Activated naive CD4-positive, alpha-beta T cell treated with anti-CD3 and anti-CD28 coated beads, Interleukin-2, amount 50 U/mL, for 72 hours (primary cell): ENCODE results near the gene SLFN14. TPM values are rescaled to one million over a fixed set of nuclear protein-coding genes. Genes with fewer than 3 reads are reported as not detected.
"Not testable (repeated sequence)": the region's sequence is repeated elsewhere in the genome, so short reads cannot be mapped to it uniquely, and the experiment has no call there.

Source experiments
- ATAC-seq, 2 donors: fragments of 150-1000 bp; cut with Tn5 transposase; 2 replicates each; pipeline ENCODE4 v1.10.0; 2021; ENCODE audit warnings: mild to moderate bottlenecking in 2 of 2, moderate library complexity in 2 of 2
- DNase-seq, 2 donors: peaks; one replicate each; pipeline ENCODE4 v3.0.0; 2021 to 2022; ENCODE audit warnings: low spot score in 2 of 2
- H3K27ac Mint-ChIP-seq, 2 donors: one replicate each; pipeline ENCODE4 v1.8.0; 2022; ENCODE audit warnings: mild to moderate bottlenecking in 2 of 2, mixed read lengths in 2 of 2
- H3K36me3 Mint-ChIP-seq, 2 donors: one replicate each; pipeline ENCODE4 v1.8.0; 2022; ENCODE audit warnings: mixed read lengths in 2 of 2
- H3K9me3 Mint-ChIP-seq, 2 donors: one replicate each; pipeline ENCODE4 v1.8.0; 2022; ENCODE audit warnings: mixed read lengths in 2 of 2
- total RNA-seq, 2 donors: library from RNA; stranded (reverse); gene quantifications; one replicate each; pipeline ENCODE4 v1.2.3, GENCODE V29; 2022

Gene SLFN14
- total RNA-seq, 2 donors from 2014 or later = 0.08 TPM; not detected in 1

- ATAC-seq = peak in 1 of 2 donors; percentile 50
- peaks cover 16% of the 10 kb centered on the region in 2 donors for H3K36me3 Mint-ChIP-seq
- peak overlapping the region; percentile 82 to 99 for H3K27ac Mint-ChIP-seq
Observed at GRCh38 chr17:35540589-35541404, 19.8 kb downstream of the SLFN14 start.

GRCh38 chr17:35539659-35540026 lies 21.0 kb downstream of the SLFN14 start:
- DNase-seq (no peak), ATAC-seq (no peak)
- Mint-ChIP-seq H3K9me3 (no peaks in the 10 kb centered on the region), H3K27ac (peak overlapping the region; percentile 94 to 99), H3K36me3 (peaks cover 18 to 19% of the 10 kb centered on the region in 2 donors)

More at GRCh38 chr17:35540589-35541404, 19.8 kb downstream of the SLFN14 start:
- no peak for DNase-seq
- no peaks in the 10 kb centered on the region for H3K9me3 Mint-ChIP-seq

- ATAC-seq (peak; percentile 62 to 69), DNase-seq (peak in 1 of 2 donors; percentile 37)
- Mint-ChIP-seq H3K27ac (peak within 1 kb of the TSS; percentile 99), H3K36me3 (peaks cover 25 to 31% of the 10 kb centered on the region in 2 donors), H3K9me3 (no peaks in the 10 kb centered on the region)
Observed at GRCh38 chr17:35537601-35538141, 22.9 kb downstream of the SLFN14 start, which contains the start of gene SLFN12L. SLFN12L (minus strand) TSS chr17:35537678; CDS start chr17:35522364, 15,314 bp downstream.

GRCh38 chr17:35536664-35537171 lies 23.9 kb downstream of the SLFN14 start:
- peaks cover 25 to 31% of the 10 kb centered on the region in 2 donors for H3K36me3 Mint-ChIP-seq
- ATAC-seq (peak; percentile 32 to 54), DNase-seq (peak in 1 of 2 donors; percentile 30)
- peak overlapping the region; percentile 99 for H3K27ac Mint-ChIP-seq
- H3K9me3 Mint-ChIP-seq = no peaks in the 10 kb centered on the region

DNA sequence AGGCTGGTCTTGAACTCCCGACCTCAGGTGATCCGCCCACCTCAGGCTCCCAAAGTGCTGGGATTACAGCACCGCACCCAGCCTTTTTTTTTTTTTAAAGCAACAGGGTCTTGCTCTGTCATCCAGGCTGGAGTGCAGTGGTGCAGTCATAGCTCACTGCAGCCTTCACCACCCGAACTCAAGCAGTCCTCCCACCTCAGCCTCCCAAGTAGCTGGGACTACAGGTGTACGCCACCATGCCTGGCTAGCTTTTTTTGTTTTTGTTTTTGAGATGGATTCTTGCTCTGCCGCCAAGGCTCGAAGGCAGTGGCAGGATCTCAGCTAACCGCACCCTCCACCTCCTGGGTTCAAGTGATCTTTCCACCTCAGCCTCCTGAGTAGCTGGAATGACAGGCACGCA lies 25.2 kb downstream of the SLFN14 start:
- H3K27ac Mint-ChIP-seq = peak overlapping the region; percentile 99
- ATAC-seq, DNase-seq, H3K9me3 Mint-ChIP-seq: not testable (repeated sequence)
- peaks cover 33 to 34% of the 10 kb centered on the region in 2 donors for H3K36me3 Mint-ChIP-seq

DNA sequence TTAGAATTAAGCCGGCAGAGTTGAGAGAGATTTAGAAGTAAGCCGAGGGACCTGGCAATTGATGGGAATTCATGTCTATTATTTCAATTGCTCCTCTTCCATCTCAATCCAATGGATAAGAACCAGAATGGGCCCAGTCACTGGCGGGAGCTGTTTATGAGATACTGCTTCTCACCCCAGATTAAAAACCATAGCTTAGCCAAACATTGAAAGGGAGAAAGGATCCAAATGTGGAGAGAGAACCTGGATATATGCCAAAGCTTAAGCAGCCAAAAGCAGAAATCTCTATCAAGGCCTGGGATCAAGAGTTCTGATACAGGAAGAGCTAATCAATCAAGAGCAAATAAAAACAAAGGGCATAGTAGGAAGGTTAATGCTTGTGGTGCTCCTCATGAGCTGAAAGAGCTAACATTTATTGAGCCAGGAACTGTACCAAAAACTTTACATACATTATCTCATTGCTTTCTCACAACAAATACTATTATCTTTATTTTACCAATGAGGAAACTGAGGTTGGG lies 26.0 kb downstream of the SLFN14 start:
- peaks cover 0 to 4% of the 10 kb centered on the region in 2 donors for H3K9me3 Mint-ChIP-seq
- peak overlapping the region; percentile 2 to 99 for H3K27ac Mint-ChIP-seq
- no peak for ATAC-seq
- H3K36me3 Mint-ChIP-seq = peaks cover 34 to 37% of the 10 kb centered on the region in 2 donors
- no peak for DNase-seq

- Mint-ChIP-seq H3K36me3 (peaks cover 22 to 56% of the 10 kb centered on the region in 2 donors), H3K27ac (no peak overlapping the region), H3K9me3 (peaks cover 0 to 9% of the 10 kb centered on the region in 2 donors)
- DNase-seq (no peak), ATAC-seq (no peak)
Observed at GRCh38 chr17:35531160-35531559, 29.5 kb downstream of the SLFN14 start.

DNA sequence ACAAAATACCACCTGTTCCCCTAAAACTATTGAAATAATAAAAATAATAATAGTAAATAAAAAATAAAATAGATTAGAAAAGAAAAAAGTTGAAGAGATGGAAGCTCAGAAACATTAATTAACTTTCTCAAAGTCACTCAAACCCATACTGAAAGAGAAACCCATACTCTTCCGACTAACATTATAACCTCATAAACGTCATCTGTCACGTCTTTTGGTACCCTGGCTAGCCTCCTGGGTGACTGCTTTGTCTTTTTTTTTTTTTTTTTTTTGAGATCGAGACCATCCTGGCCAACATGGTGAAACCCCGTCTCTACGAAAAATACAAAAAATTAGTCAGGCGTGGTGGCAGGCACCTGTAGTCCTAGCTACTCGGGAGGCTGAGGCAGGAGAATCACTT lies 30.8 kb downstream of the SLFN14 start:
- H3K9me3 Mint-ChIP-seq = peaks cover 0 to 9% of the 10 kb centered on the region in 2 donors
- ATAC-seq = no peak
- peaks cover 18 to 61% of the 10 kb centered on the region in 2 donors for H3K36me3 Mint-ChIP-seq
- H3K27ac Mint-ChIP-seq = peak overlapping the region in 1 of 2 donors; percentile 37
- DNase-seq = no peak

DNA sequence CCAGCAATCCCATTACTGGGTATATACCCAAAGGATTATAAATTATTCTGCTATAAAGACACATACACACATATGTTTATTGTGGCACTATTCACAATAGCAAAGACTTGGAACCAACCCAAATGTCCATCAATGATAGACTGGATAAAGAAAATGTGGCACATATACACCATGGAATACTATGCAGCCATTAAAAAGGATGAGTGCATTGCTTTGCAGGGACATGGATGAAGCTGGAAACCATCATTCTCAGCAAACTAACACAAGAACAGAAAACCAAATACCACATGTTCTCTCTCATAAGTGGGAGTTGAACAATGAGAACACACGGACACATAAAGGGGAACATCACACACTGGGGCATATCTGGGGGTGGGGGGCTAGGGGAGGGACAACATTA lies 31.3 kb downstream of the SLFN14 start:
- not testable (repeated sequence) for H3K9me3 Mint-ChIP-seq, ATAC-seq, DNase-seq, H3K27ac Mint-ChIP-seq
- H3K36me3 Mint-ChIP-seq = peaks cover 13 to 59% of the 10 kb centered on the region in 2 donors

GRCh38 chr17:35523296-35523695 lies 37.3 kb downstream of the SLFN14 start:
- Mint-ChIP-seq H3K9me3 (peaks cover 0 to 5% of the 10 kb centered on the region in 2 donors), H3K36me3 (peaks cover 4 to 57% of the 10 kb centered on the region in 2 donors), H3K27ac (no peak overlapping the region)
- ATAC-seq (no peak), DNase-seq (no peak)

DNA sequence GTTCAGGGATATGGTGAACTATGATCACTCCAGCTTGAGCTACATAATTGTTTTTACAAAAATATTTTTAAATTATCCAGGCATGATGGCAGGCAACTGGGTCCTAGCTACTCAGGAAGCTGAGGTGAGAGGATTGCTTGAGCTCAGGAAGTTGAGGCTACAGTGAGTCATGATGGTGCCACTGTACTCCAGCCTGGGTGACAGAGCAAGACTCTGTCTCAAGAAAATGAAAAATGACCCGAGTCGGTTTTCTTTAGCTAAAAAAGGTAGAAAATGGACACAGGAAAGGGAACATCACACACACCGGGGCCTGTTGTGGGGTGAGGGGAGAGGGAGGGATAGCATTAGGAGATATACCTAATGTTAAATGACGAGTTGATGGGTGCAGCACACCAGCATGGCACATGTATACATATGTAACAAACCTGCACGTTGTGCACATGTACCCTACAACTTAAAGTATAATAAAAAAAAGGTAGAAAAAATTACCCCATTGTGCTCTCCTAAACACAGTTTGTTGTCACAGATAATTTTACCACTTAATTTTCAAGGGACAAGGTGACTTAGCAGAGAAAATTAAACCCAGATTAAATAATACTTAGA lies 38.9 kb downstream of the SLFN14 start:
- not testable (repeated sequence) for DNase-seq, H3K9me3 Mint-ChIP-seq
- peaks cover 4 to 57% of the 10 kb centered on the region in 2 donors for H3K36me3 Mint-ChIP-seq
- peak; percentile 79 to 98 for ATAC-seq
- H3K27ac Mint-ChIP-seq = peak overlapping the region; percentile 59 to 78

- ATAC-seq (no peak), DNase-seq (no peak)
- Mint-ChIP-seq H3K27ac (no peak overlapping the region), H3K36me3 (peaks cover 4 to 51% of the 10 kb centered on the region in 2 donors), H3K9me3 (no peaks in the 10 kb centered on the region)
Observed at GRCh38 chr17:35521150-35521549, 39.5 kb downstream of the SLFN14 start.

DNA sequence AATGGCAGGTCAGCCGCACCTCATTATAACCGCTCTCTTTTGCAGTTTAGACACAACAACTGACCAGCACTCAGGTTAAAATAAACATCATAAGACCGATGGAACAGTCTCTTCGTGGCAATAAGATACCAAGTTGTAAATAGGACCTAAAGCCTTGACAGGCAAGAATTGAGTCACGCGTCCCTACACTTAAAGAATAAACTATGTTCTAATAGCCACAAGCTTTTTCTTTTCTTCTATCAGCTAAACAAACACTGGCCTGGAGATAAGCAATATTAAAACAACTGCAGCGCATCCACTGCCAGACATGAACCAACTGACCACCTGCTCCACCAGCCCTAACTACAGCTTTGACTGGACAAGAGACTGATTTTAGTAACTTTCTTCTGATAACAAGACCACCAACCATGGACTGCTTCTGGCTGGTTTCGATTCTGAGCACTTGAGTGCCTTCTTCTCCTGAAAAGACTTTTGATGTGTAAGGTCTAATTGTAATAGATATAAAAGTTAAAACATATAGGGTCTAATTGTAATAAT lies 40.6 kb downstream of the SLFN14 start:
- H3K36me3 Mint-ChIP-seq = peaks cover 7 to 46% of the 10 kb centered on the region in 2 donors
- no peaks in the 10 kb centered on the region for H3K9me3 Mint-ChIP-seq
- DNase-seq (no peak), ATAC-seq (no peak)
- H3K27ac Mint-ChIP-seq = no peak overlapping the region

GRCh38 chr17:35519439-35519838 lies 41.2 kb downstream of the SLFN14 start:
- peaks cover 9 to 44% of the 10 kb centered on the region in 2 donors for H3K36me3 Mint-ChIP-seq
- ATAC-seq (no peak), DNase-seq (no peak)
- H3K27ac Mint-ChIP-seq = no peak overlapping the region
- H3K9me3 Mint-ChIP-seq = no peaks in the 10 kb centered on the region

GRCh38 chr17:35518431-35518830 lies 42.2 kb downstream of the SLFN14 start:
- not testable (repeated sequence) for H3K27ac Mint-ChIP-seq, DNase-seq, ATAC-seq, H3K9me3 Mint-ChIP-seq
- peaks cover 9 to 44% of the 10 kb centered on the region in 2 donors for H3K36me3 Mint-ChIP-seq

GRCh38 chr17:35515027-35515426 lies 45.6 kb downstream of the SLFN14 start:
- H3K36me3 Mint-ChIP-seq = peaks cover 13 to 56% of the 10 kb centered on the region in 2 donors
- no peak for ATAC-seq
- no peak for DNase-seq
- no peaks in the 10 kb centered on the region for H3K9me3 Mint-ChIP-seq
- H3K27ac Mint-ChIP-seq = no peak overlapping the region
